Measurements from ENCODE around the gene LBHD2.

DNA sequence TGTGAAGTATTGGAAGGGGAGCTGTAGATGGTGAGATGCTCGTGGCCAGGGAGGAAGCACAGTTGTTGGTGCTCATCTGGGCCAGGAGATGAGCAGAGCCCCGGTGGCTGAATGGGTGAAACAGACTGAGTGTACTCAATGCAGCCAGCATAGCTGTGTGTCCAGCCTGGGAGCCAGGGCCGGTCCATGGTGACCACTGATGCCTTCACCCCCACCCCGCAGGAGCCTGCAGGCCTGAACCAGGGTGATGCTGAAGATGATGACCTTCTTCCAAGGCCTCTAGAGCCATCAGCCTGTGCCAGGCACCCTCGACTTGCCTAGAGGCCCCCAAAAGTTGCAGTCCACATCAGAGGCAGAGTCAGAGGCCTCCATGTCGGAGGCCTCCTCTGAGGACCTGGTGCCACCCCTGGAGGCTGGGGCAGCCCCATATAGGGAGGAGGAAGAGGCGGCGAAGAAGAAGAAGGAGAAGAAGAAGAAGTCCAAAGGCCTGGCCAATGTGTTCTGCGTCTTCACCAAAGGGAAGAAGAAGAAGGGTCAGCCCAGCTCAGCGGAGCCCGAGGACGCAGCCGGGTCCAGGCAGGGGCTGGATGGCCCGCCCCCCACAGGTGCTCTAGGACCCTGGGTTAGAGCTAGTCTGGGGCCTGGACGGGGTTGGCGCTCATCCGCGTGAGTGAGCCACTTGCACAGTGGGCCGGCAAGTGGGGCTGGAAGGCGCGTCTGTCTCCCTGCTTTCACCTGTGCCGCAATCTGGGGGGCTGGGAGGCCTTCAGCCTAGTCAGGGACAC, 42.3 kb downstream of the LBHD2 start:
- TF ChIP-seq, protein P1, sequence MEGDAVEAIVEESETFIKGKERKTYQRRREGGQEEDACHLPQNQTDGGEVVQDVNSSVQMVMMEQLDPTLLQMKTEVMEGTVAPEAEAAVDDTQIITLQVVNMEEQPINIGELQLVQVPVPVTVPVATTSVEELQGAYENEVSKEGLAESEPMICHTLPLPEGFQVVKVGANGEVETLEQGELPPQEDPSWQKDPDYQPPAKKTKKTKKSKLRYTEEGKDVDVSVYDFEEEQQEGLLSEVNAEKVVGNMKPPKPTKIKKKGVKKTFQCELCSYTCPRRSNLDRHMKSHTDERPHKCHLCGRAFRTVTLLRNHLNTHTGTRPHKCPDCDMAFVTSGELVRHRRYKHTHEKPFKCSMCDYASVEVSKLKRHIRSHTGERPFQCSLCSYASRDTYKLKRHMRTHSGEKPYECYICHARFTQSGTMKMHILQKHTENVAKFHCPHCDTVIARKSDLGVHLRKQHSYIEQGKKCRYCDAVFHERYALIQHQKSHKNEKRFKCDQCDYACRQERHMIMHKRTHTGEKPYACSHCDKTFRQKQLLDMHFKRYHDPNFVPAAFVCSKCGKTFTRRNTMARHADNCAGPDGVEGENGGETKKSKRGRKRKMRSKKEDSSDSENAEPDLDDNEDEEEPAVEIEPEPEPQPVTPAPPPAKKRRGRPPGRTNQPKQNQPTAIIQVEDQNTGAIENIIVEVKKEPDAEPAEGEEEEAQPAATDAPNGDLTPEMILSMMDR (IDR thresholded peaks at IDR 0.05) = no peak
- TF ChIP-seq POLR2A (IDR thresholded peaks at IDR 0.05) = no peak

Data from thyroid gland (tissue), 4 donors.